Activated naive CD4-positive, alpha-beta T cell treated with anti-CD3 and anti-CD28 coated beads for 36 hours (primary cell): Measurements from ENCODE around the gene SETD7. TPM values are rescaled to one million over a fixed set of nuclear protein-coding genes. Genes with fewer than 3 reads are reported as not detected.

ENCODE experiments used
- CTCF ChIA-PET: fragments of 350-600 bp; sonication (Branson Sonifier 250); formaldehyde crosslinking; loops from one replicate; lab custom pipeline; 2021; ENCODE audit warnings: antibody characterized with exemption; lab: Charles Lee
- DNase-seq: peaks from one replicate; pipeline ENCODE4 v3.0.0-alpha.2; 2020
- H3K27ac Mint-ChIP-seq: one replicate; pipeline ENCODE4 v1.8.0; 2021; ENCODE audit warnings: mild to moderate bottlenecking, mixed read lengths
- H3K27me3 Mint-ChIP-seq: one replicate; pipeline ENCODE4 v1.8.0; 2021; ENCODE audit warnings: low read depth, mixed read lengths
- H3K36me3 Mint-ChIP-seq: one replicate; pipeline ENCODE4 v1.8.0; 2021; ENCODE audit warnings: low read depth, mixed read lengths
- H3K4me1 Mint-ChIP-seq: one replicate; pipeline ENCODE4 v1.8.0; 2021; ENCODE audit warnings: low read depth, mixed read lengths
- H3K4me3 Mint-ChIP-seq: one replicate; pipeline ENCODE4 v1.8.0; 2021; ENCODE audit warnings: mild to moderate bottlenecking, moderate library complexity, mixed read lengths
- H3K9me3 Mint-ChIP-seq: one replicate; pipeline ENCODE4 v1.8.0; 2021; ENCODE audit warnings: mixed read lengths
- intact Hi-C: fragments of 100-400 bp; cut with micrococcal nuclease; formaldehyde crosslinking; loops from one replicate; pipeline ENCODE4 v1.15.1; 2023
- total RNA-seq, 2 experiments: library from RNA; stranded (reverse); gene quantifications; one replicate each; pipeline ENCODE4 v1.2.3, GENCODE V29; 2021

Gene SETD7
- total RNA-seq, 2 experiments from 2014 or later = 12.4 to 12.5 TPM

- Mint-ChIP-seq H3K27me3 (peaks cover 2% of the 10 kb centered on the region), H3K36me3 (peaks cover 10% of the 10 kb centered on the region), H3K27ac (no peak overlapping the region), H3K9me3 (peaks cover 1% of the 10 kb centered on the region), H3K4me3 (no peak overlapping the region), H3K4me1 (no peaks in the 10 kb centered on the region)
- no peak for DNase-seq
- intact Hi-C loops = no loop called here
- CTCF ChIA-PET = interaction anchor here (0.5 kb wide), 1 partner anchor 33 kb away, joined by 4 read pairs; no protein-coding TSS in a partner anchor
Observed at GRCh38 chr4:139501927-139502899, 53.8 kb downstream of the SETD7 start.

GRCh38 chr4:139501527-139501926 is 54.5 kb downstream of the SETD7 start:
- peaks cover 4% of the 10 kb centered on the region for H3K36me3 Mint-ChIP-seq
- H3K9me3 Mint-ChIP-seq = peaks cover 1% of the 10 kb centered on the region
- intact Hi-C loops = no loop called here
- no peak overlapping the region for H3K4me3 Mint-ChIP-seq
- no peaks in the 10 kb centered on the region for H3K4me1 Mint-ChIP-seq
- CTCF ChIA-PET = no interaction called here
- H3K27ac Mint-ChIP-seq = no peak overlapping the region
- peaks cover 2% of the 10 kb centered on the region for H3K27me3 Mint-ChIP-seq
- DNase-seq = no peak

- no peak for DNase-seq
- CTCF ChIA-PET = interaction anchor here (0.5 to 0.6 kb wide), 2 partner anchors 39 to 107 kb away, joined by 3 to 4 read pairs; no protein-coding TSS in a partner anchor
- Mint-ChIP-seq H3K4me1 (no peaks in the 10 kb centered on the region), H3K4me3 (no peak overlapping the region), H3K36me3 (peaks cover 3% of the 10 kb centered on the region), H3K27me3 (peaks cover 2% of the 10 kb centered on the region), H3K9me3 (peaks cover 1% of the 10 kb centered on the region), H3K27ac (no peak overlapping the region)
- intact Hi-C loops = no loop called here
Observed at GRCh38 chr4:139501117-139501516, 54.9 kb downstream of the SETD7 start.

- CTCF ChIA-PET = interaction anchor here (1.6 kb wide), 1 partner anchor 30 kb away, joined by 3 read pairs; no protein-coding TSS in a partner anchor
- no peak overlapping the region for H3K27ac Mint-ChIP-seq
- intact Hi-C loops = no loop called here
Observed at GRCh38 chr4:139499186-139499585, 56.8 kb downstream of the SETD7 start.

GRCh38 chr4:139493176-139493575 is 62.8 kb downstream of the SETD7 start:
- H3K9me3 Mint-ChIP-seq = no peaks in the 10 kb centered on the region
- no peak for DNase-seq
- CTCF ChIA-PET = interaction anchor here (1.2 kb wide), 1 partner anchor 11 kb away, joined by 3 read pairs; no protein-coding TSS in a partner anchor
- H3K4me3 Mint-ChIP-seq = no peak overlapping the region
- H3K27ac Mint-ChIP-seq = no peak overlapping the region
- intact Hi-C loops = no loop called here
- H3K36me3 Mint-ChIP-seq = no peaks in the 10 kb centered on the region
- H3K4me1 Mint-ChIP-seq = no peaks in the 10 kb centered on the region
- H3K27me3 Mint-ChIP-seq = no peaks in the 10 kb centered on the region

More at GRCh38 chr4:139499186-139499585, 56.8 kb downstream of the SETD7 start:
- Mint-ChIP-seq H3K36me3 (no peaks in the 10 kb centered on the region), H3K9me3 (peaks cover 1% of the 10 kb centered on the region), H3K27me3 (peaks cover 2% of the 10 kb centered on the region), H3K4me1 (no peaks in the 10 kb centered on the region), H3K4me3 (no peak overlapping the region)
- no peak for DNase-seq

- DNase-seq = no peak
- H3K36me3 Mint-ChIP-seq = no peaks in the 10 kb centered on the region
- H3K4me3 Mint-ChIP-seq = no peak overlapping the region
- H3K27me3 Mint-ChIP-seq = no peaks in the 10 kb centered on the region
- intact Hi-C loops = no loop called here
- H3K4me1 Mint-ChIP-seq = no peaks in the 10 kb centered on the region
- no peaks in the 10 kb centered on the region for H3K9me3 Mint-ChIP-seq
- CTCF ChIA-PET = no interaction called here
- H3K27ac Mint-ChIP-seq = no peak overlapping the region
Observed at GRCh38 chr4:139492429-139492828, 63.6 kb downstream of the SETD7 start.

GRCh38 chr4:139489638-139490037 is 66.4 kb downstream of the SETD7 start:
- Mint-ChIP-seq H3K9me3 (no peaks in the 10 kb centered on the region), H3K4me1 (no peaks in the 10 kb centered on the region), H3K4me3 (no peak overlapping the region), H3K27me3 (no peaks in the 10 kb centered on the region), H3K27ac (no peak overlapping the region), H3K36me3 (no peaks in the 10 kb centered on the region)
- CTCF ChIA-PET = no interaction called here
- DNase-seq = no peak
- intact Hi-C loops = no loop called here

GRCh38 chr4:139488442-139488841 is 67.6 kb downstream of the SETD7 start:
- Mint-ChIP-seq H3K9me3 (no peaks in the 10 kb centered on the region), H3K4me3 (no peak overlapping the region), H3K27ac (no peak overlapping the region), H3K4me1 (no peaks in the 10 kb centered on the region), H3K36me3 (no peaks in the 10 kb centered on the region), H3K27me3 (no peaks in the 10 kb centered on the region)
- CTCF ChIA-PET = no interaction called here
- DNase-seq = no peak
- intact Hi-C loops = no loop called here

- DNase-seq = no peak
- no peak overlapping the region for H3K27ac Mint-ChIP-seq
- no peaks in the 10 kb centered on the region for H3K27me3 Mint-ChIP-seq
- H3K4me3 Mint-ChIP-seq = no peak overlapping the region
- no peaks in the 10 kb centered on the region for H3K9me3 Mint-ChIP-seq
- CTCF ChIA-PET = interaction anchor here (1.2 kb wide), 1 partner anchor 11 kb away, joined by 3 read pairs; no protein-coding TSS in a partner anchor
- H3K36me3 Mint-ChIP-seq = no peaks in the 10 kb centered on the region
- no peaks in the 10 kb centered on the region for H3K4me1 Mint-ChIP-seq
- intact Hi-C loops = no loop called here
Observed at GRCh38 chr4:139484783-139485311, 71.2 kb downstream of the SETD7 start.

GRCh38 chr4:139483000-139483399 is 73.0 kb downstream of the SETD7 start:
- Mint-ChIP-seq H3K27ac (no peak overlapping the region), H3K4me3 (no peak overlapping the region), H3K9me3 (no peaks in the 10 kb centered on the region), H3K4me1 (no peaks in the 10 kb centered on the region), H3K27me3 (no peaks in the 10 kb centered on the region), H3K36me3 (no peaks in the 10 kb centered on the region)
- intact Hi-C loops = no loop called here
- CTCF ChIA-PET = no interaction called here
- DNase-seq = no peak

GRCh38 chr4:139481465-139481864 is 74.6 kb downstream of the SETD7 start:
- Mint-ChIP-seq H3K4me1 (no peaks in the 10 kb centered on the region), H3K27me3 (no peaks in the 10 kb centered on the region), H3K36me3 (no peaks in the 10 kb centered on the region), H3K27ac (no peak overlapping the region), H3K9me3 (no peaks in the 10 kb centered on the region), H3K4me3 (no peak overlapping the region)
- no peak for DNase-seq
- CTCF ChIA-PET = no interaction called here
- intact Hi-C loops = no loop called here

- CTCF ChIA-PET = no interaction called here
Observed at GRCh38 chr4:139476363-139476762, 79.7 kb downstream of the SETD7 start.

More at GRCh38 chr4:139476363-139476762, 79.7 kb downstream of the SETD7 start:
- H3K27me3 Mint-ChIP-seq = no peaks in the 10 kb centered on the region
- H3K4me3 Mint-ChIP-seq = no peak overlapping the region
- no peak for DNase-seq
- intact Hi-C loops = no loop called here
- H3K36me3 Mint-ChIP-seq = peaks cover 15% of the 10 kb centered on the region
- no peak overlapping the region for H3K27ac Mint-ChIP-seq
- no peaks in the 10 kb centered on the region for H3K4me1 Mint-ChIP-seq
- peaks cover 5% of the 10 kb centered on the region for H3K9me3 Mint-ChIP-seq
